Suprapubic skin (tissue), 4 donors: ENCODE results near the gene KLK2.

Experiments
- CTCF ChIP-seq, 2 donors: fragments of 200-600 bp in 1 of 2; fragments of 450-650 bp in 1 of 2; sonication (generic) in 1 of 2; IDR thresholded peaks; one replicate each; pipeline ENCODE4 v1.5.1; 2016 to 2019; ENCODE audit warnings: antibody characterized with exemption in 2 of 2, mild to moderate bottlenecking in 1 of 2, moderate library complexity in 1 of 2
- EP300 ChIP-seq: sonication (generic); formaldehyde crosslinking; IDR thresholded peaks from one replicate; pipeline ENCODE4 v1.6.1; 2017; ENCODE audit warnings: antibody characterized with exemption
- POLR2A ChIP-seq, 2 donors: fragments of 450-650 bp; IDR thresholded peaks; one replicate each; pipeline ENCODE4 v1.6.1; 2017; ENCODE audit warnings: antibody characterized with exemption in 2 of 2, mild to moderate bottlenecking in 2 of 2, moderate library complexity in 2 of 2
- POLR2AphosphoS5 ChIP-seq, 3 donors: sonication (generic); formaldehyde crosslinking; IDR thresholded peaks; one replicate each; pipeline ENCODE4 v1.6.1; 2017; ENCODE audit warnings: antibody characterized with exemption in 3 of 3

GRCh38 chr19:50832666-50833065 lies 40.6 kb upstream of the KLK2 start:
- no peak for TF ChIP-seq CTCF (IDR thresholded peaks at IDR 0.05)
- TF ChIP-seq POLR2A (IDR thresholded peaks at IDR 0.05) = no peak
- no peak for TF ChIP-seq POLR2AphosphoS5 (IDR thresholded peaks at IDR 0.05)
- no peak for TF ChIP-seq EP300
